Peyer's patch (tissue), 4 donors: ENCODE results near the gene WDR75.

ENCODE experiments used
- CTCF ChIP-seq, 6 experiments: fragments of 450-650 bp in 4 of 6; fragments of 200-600 bp in 2 of 6; sonication (generic) in 1 of 6; IDR thresholded peaks; one replicate each; pipeline ENCODE4 v1.5.1; 2017 to 2019; ENCODE audit warnings: antibody characterized with exemption in 6 of 6, mild to moderate bottlenecking in 3 of 6, moderate library complexity in 1 of 6
- POLR2A ChIP-seq, 2 donors: fragments of 450-650 bp; IDR thresholded peaks; one replicate each; pipeline ENCODE4 v1.5.1; 2017; ENCODE audit warnings: antibody characterized with exemption in 2 of 2, mild to moderate bottlenecking in 2 of 2, moderate library complexity in 2 of 2

GRCh38 chr2:189486237-189486770 is 45.0 kb downstream of the WDR75 start:
- no peak for TF ChIP-seq CTCF (IDR thresholded peaks at IDR 0.05)
- no peak for TF ChIP-seq POLR2A (IDR thresholded peaks at IDR 0.05)
